ENCODE results near the gene CHKB. TPM values are rescaled to one million over a fixed set of nuclear protein-coding genes. Genes with fewer than 3 reads are reported as not detected.
"Not testable (repeated sequence)": the region's sequence is repeated elsewhere in the genome, so short reads cannot be mapped to it uniquely, and the experiment has no call there.

The CHKB gene
- total and polyA plus RNA-seq, 10 of the 15 experiments (the other 5 are each of a cell fraction or from before 2014, with no cell fraction given): 10.0 to 93.9 (median 57.0) TPM

DNA sequence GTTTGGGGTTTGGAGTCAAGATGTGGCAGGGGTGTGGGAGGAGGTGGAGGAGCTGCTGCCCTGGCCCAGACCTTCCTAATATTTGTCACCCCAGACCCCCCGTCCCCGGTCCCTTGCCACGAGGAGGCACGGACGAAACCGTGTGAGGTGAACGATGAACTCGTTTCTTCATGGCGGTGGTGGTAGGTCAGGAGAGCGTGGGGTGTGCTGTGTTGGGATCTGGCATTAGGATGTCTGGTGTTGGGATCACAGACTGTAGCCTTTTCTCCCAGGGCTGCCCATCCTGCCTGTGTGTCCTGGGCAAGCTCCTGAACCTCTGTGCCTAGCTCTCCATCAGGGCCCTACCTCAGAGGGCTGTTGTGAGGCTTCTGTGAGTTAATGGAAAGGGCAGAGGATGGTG, 26.3 kb upstream of the CHKB start:
- WGBS (ENCODE audit: insufficient coverage, insufficient replicate concordance, low lambda C conversion rate, missing lambda C conversion rate): 45% methylated on average over 10 of the region's 10 CpGs
- intact Hi-C loops (cut with micrococcal nuclease; ENCODE audit: unreplicated experiment) (no loop called here), in situ Hi-C loops (cut with MboI) (no loop called here)
- no peaks in the 10 kb centered on the region for H4K20me1 ChIP-seq (ENCODE audit: control insufficient read depth, insufficient read depth)
- H3K79me2 ChIP-seq (ENCODE audit: control insufficient read depth, insufficient read depth, low read length): no peaks in the 10 kb centered on the region
- ATAC-seq (no peak), FAIRE-seq (no peak), DNase-seq (ENCODE audit: low read depth, low spot score) (no peak)
- ChIA-PET SMC1A (ENCODE audit: uncharacterized antibody, unreplicated experiment) (no interaction called here), RAD21 (ENCODE audit: unreplicated experiment) (no interaction called here), CTCF (interaction anchor here (0.9 kb wide), 1 partner anchor 11 kb away, joined by 5 read pairs; no protein-coding TSS in a partner anchor), POLR2A (no interaction called here)
- no peak for TF ChIP-seq HDGF (IDR thresholded peaks at IDR 0.05)
- no peaks in the 10 kb centered on the region for H3K36me3 ChIP-seq (ENCODE audit: control insufficient read depth in 2 of 2, insufficient read depth in 2 of 2, low read length in 1 of 2)
- H3K4me2 ChIP-seq (ENCODE audit: control insufficient read depth, insufficient read depth): no peak overlapping the region
- no peaks in the 10 kb centered on the region; a peak in 2 of 4 replicates for H3K27me3 ChIP-seq (replicated peaks in 1 of 2; ENCODE audit: control insufficient read depth in 2 of 2, insufficient read depth in 2 of 2, low read length in 1 of 2)
- H3K9me3 ChIP-seq (replicated peaks; ENCODE audit: control insufficient read depth, insufficient read depth, low read length): no peaks in the 10 kb centered on the region
- no TSS peak for BruUV-seq (replicated peaks)
- H3K4me3 ChIP-seq: no peak overlapping the region
- H3K4me1 ChIP-seq (ENCODE audit: control insufficient read depth, insufficient read depth, low read length): no peaks in the 10 kb centered on the region
- no peak overlapping the region for H2AFZ ChIP-seq (ENCODE audit: control insufficient read depth, low read depth, low read length)
- no peak overlapping the region for H3K27ac ChIP-seq (ENCODE audit: control insufficient read depth, insufficient read depth)
- no peak overlapping the region for H3K9ac ChIP-seq (ENCODE audit: control insufficient read depth, insufficient read depth, low read length)

GRCh38 chr22:50608058-50608840, 25.6 kb upstream of the CHKB start:
- H2AFZ ChIP-seq (ENCODE audit: control insufficient read depth, low read depth, low read length); ATAC-seq; in situ Hi-C loops (cut with MboI); POLR2A ChIA-PET; H3K9me3 ChIP-seq (replicated peaks; ENCODE audit: control insufficient read depth, insufficient read depth, low read length); RAD21 ChIA-PET (ENCODE audit: unreplicated experiment); H3K9ac ChIP-seq (ENCODE audit: control insufficient read depth, insufficient read depth, low read length); SMC1A ChIA-PET (ENCODE audit: uncharacterized antibody, unreplicated experiment); H3K4me1 ChIP-seq (ENCODE audit: control insufficient read depth, insufficient read depth, low read length); H3K36me3 ChIP-seq (ENCODE audit: control insufficient read depth in 2 of 2, insufficient read depth in 2 of 2, low read length in 1 of 2); H3K27ac ChIP-seq (ENCODE audit: control insufficient read depth, insufficient read depth); DNase-seq (ENCODE audit: low read depth, low spot score); H3K27me3 ChIP-seq (replicated peaks in 1 of 2; ENCODE audit: control insufficient read depth in 2 of 2, insufficient read depth in 2 of 2, low read length in 1 of 2); FAIRE-seq; BruUV-seq (replicated peaks); intact Hi-C loops (cut with micrococcal nuclease; ENCODE audit: unreplicated experiment); H3K79me2 ChIP-seq (ENCODE audit: control insufficient read depth, insufficient read depth, low read length); H4K20me1 ChIP-seq (ENCODE audit: control insufficient read depth, insufficient read depth); H3K4me2 ChIP-seq (ENCODE audit: control insufficient read depth, insufficient read depth); H3K4me3 ChIP-seq: not testable (repeated sequence)
- CTCF ChIA-PET: interaction anchor here (0.9 kb wide), 1 partner anchor 12 kb away, joined by 5 read pairs; no protein-coding TSS in a partner anchor
- 55% methylated on average over 31 of the region's 39 CpGs for WGBS (ENCODE audit: insufficient coverage, insufficient replicate concordance, low lambda C conversion rate, missing lambda C conversion rate)

Measured in GM12878 (cell line).